Endothelial cell of umbilical vein (primary cell): ENCODE data around the gene TP53AIP1. TPM values are rescaled to one million over a fixed set of nuclear protein-coding genes. Genes with fewer than 3 reads are reported as not detected.

Experiments
- BruUV-seq: library from RNA; stranded (reverse); fragments of 400-500 nt; replicated peaks from 2 replicates; lab custom pipeline; 2021; lab: Mats Ljungman, UMichigan
- CTCF ChIA-PET: fragments of 300-600, 350-600 bp; sonication (Branson Sonifier 250); formaldehyde crosslinking; loops from one replicate; lab custom pipeline; 2021; ENCODE audit warnings: antibody characterized with exemption, inconsistent platforms; lab: Charles Lee
- POLR2A ChIA-PET: fragments of 300-600, 350-600 bp; sonication (Branson Sonifier 250); formaldehyde crosslinking; loops from one replicate; lab custom pipeline; 2021; ENCODE audit warnings: antibody characterized with exemption, inconsistent platforms; lab: Charles Lee
- DNase-seq: peaks from one replicate; pipeline ENCODE4 v3.0.0-alpha.2; 2011; ENCODE audit warnings: low read depth, low spot score
- FAIRE-seq: peaks from 2 replicates; lab custom pipeline; 2011; peaks lifted over from hg19 to GRCh38; lab: Jason Lieb, UNC
- H2AFZ ChIP-seq: 2 replicates; pipeline ENCODE4 v1.6.0; 2012; ENCODE audit warnings: low read depth, low read length, control low read depth, inconsistent platforms
- H3K27ac ChIP-seq: 2 replicates; pipeline ENCODE4 v1.5.1; 2011; ENCODE audit warnings: low read depth, mild to moderate bottlenecking, control low read depth, low read length, moderate library complexity; ENCODE audit not compliant: insufficient read depth
- H3K27me3 ChIP-seq, 2 experiments: 2 replicates each; pipeline versions ENCODE4 v1.6.0 to v1.6.1; 2011; ENCODE audit warnings: low read length in 2 of 2, mixed read lengths in 1 of 2; ENCODE audit not compliant: control insufficient read depth in 2 of 2, insufficient read depth in 2 of 2
- H3K36me3 ChIP-seq, 2 experiments: 2 replicates in 1 of 2; 3 replicates in 1 of 2; pipeline ENCODE4 v1.5.1; 2011; ENCODE audit warnings: low read length in 2 of 2, mild to moderate bottlenecking in 1 of 2, moderate library complexity in 1 of 2; ENCODE audit not compliant: control insufficient read depth in 2 of 2, insufficient read depth in 2 of 2; ENCODE audit errors: extremely low read depth in 1 of 2
- H3K4me1 ChIP-seq: 3 replicates; pipeline ENCODE4 v1.5.1; 2011; ENCODE audit warnings: mild to moderate bottlenecking, low read length; ENCODE audit not compliant: control insufficient read depth, insufficient read depth; ENCODE audit errors: extremely low read depth
- H3K4me2 ChIP-seq: 2 replicates; pipeline ENCODE4 v1.6.1; 2011; ENCODE audit warnings: low read length, control low read depth, mixed read lengths; ENCODE audit not compliant: insufficient read depth
- H3K4me3 ChIP-seq, 3 experiments: fragments of 200-600 bp in 1 of 3; sonication (generic), shearing (Covaris generic) in 1 of 3; replicated peaks in 1 of 3; 2 replicates each; pipeline ENCODE4 v1.5.1; 2011 to 2016; ENCODE audit warnings: control low read depth in 3 of 3, low read length in 3 of 3, mild to moderate bottlenecking in 2 of 3, inconsistent platforms in 1 of 3, low read depth in 1 of 3, moderate library complexity in 1 of 3; ENCODE audit not compliant: insufficient read depth in 1 of 3
- H3K79me2 ChIP-seq: 2 replicates; pipeline ENCODE4 v1.6.0; 2012; ENCODE audit warnings: low read length, inconsistent platforms; ENCODE audit not compliant: control insufficient read depth, insufficient read depth
- H3K9ac ChIP-seq: replicated peaks from 2 replicates; pipeline ENCODE3; 2011; ENCODE audit warnings: low read length, control low read depth; ENCODE audit not compliant: insufficient read depth; ENCODE audit errors: extremely low read depth
- H3K9me1 ChIP-seq: replicated peaks from 3 replicates; pipeline ENCODE4 v1.6.0; 2011; ENCODE audit warnings: mild to moderate bottlenecking, low read length; ENCODE audit not compliant: control insufficient read depth, insufficient read depth; ENCODE audit errors: extremely low read depth
- H3K9me3 ChIP-seq: replicated peaks from 2 replicates; pipeline ENCODE4 v1.5.1; 2012; ENCODE audit warnings: low read length, inconsistent platforms; ENCODE audit not compliant: control insufficient read depth, insufficient read depth
- H4K20me1 ChIP-seq: replicated peaks from 2 replicates; pipeline ENCODE3; 2011; ENCODE audit warnings: mild to moderate bottlenecking, low read length; ENCODE audit not compliant: control insufficient read depth, insufficient read depth; ENCODE audit errors: extremely low read depth
- EZH2 ChIP-seq: IDR thresholded peaks from 2 replicates; pipeline ENCODE4 v1.6.1; 2012; ENCODE audit warnings: borderline replicate concordance, low read depth, mild to moderate bottlenecking, moderate library complexity, low read length, inconsistent platforms; ENCODE audit not compliant: severe bottlenecking
- FOS ChIP-seq: IDR thresholded peaks from 2 replicates; pipeline ENCODE4 v1.6.1; 2011; ENCODE audit warnings: mild to moderate bottlenecking, low read length, moderate library complexity, borderline replicate concordance; ENCODE audit not compliant: insufficient read depth
- GATA2 ChIP-seq: IDR thresholded peaks from 2 replicates; pipeline ENCODE4 v1.7.0; 2011; ENCODE audit warnings: low read depth, mild to moderate bottlenecking, moderate library complexity, mixed read lengths, low read length; ENCODE audit not compliant: insufficient read length, insufficient read depth
- JUN ChIP-seq: IDR thresholded peaks from 2 replicates; pipeline ENCODE4 v1.6.1; 2011; ENCODE audit warnings: borderline replicate concordance, low read depth; ENCODE audit not compliant: insufficient read length, insufficient read depth
- MYC ChIP-seq: IDR thresholded peaks from one replicate; pipeline ENCODE4 v1.6.1; 2011; ENCODE audit warnings: mild to moderate bottlenecking, low read depth, low read length
- POLR2A ChIP-seq: IDR thresholded peaks from 2 replicates; pipeline ENCODE4 v1.6.1; 2012; ENCODE audit warnings: low read depth, mild to moderate bottlenecking, control low read depth, low read length
- POLR2AphosphoS5 ChIP-seq: IDR thresholded peaks from 2 replicates; pipeline ENCODE4 v1.6.1; 2012; ENCODE audit warnings: low read depth, mild to moderate bottlenecking, control low read depth, low read length, moderate library complexity; ENCODE audit not compliant: insufficient read depth
- dilution Hi-C: fragments of 300-500 bp; cut with MboI; formaldehyde crosslinking; loops from one replicate; pipeline ENCODE4 v1.15.0; 2019; ENCODE audit warnings: low sequenced_read_pairs; ENCODE audit not compliant: extremely low pct_ligation_motif_present
- intact Hi-C: fragments of 100-400 bp; cut with micrococcal nuclease; formaldehyde crosslinking; loops from one replicate; pipeline ENCODE4 v1.10.0; 2022
- polyA plus RNA-seq, 4 experiments: library from polyadenylated mRNA; depleted of rRNA in 3 of 4; stranded (reverse) in 3 of 4; unstranded in 1 of 4; fragments of >200 nt; gene quantifications; 2 replicates each; pipeline versions ENCODE4 v1.2.1 to v1.2.3, GENCODE V29; 2011 to 2012; ENCODE audit warnings: missing spikeins in 1 of 4
- total RNA-seq: library from RNA; stranded (reverse); gene quantifications from 2 replicates; pipeline ENCODE4 v1.2.3, GENCODE V29; 2021
- TF ChIP-seq, protein P1 (sequence below), 2 donors: IDR thresholded peaks; 1 replicate in 1 of 2; 2 replicates in 1 of 2; pipeline ENCODE4 v1.5.1; 2011; ENCODE audit warnings: low read length in 2 of 2, mild to moderate bottlenecking in 2 of 2, moderate library complexity in 2 of 2, control low read depth in 1 of 2, inconsistent platforms in 1 of 2, low read depth in 1 of 2; ENCODE audit not compliant: insufficient read depth in 1 of 2; ENCODE audit errors: extremely low read depth in 1 of 2
- TF ChIP-seq, protein P2 (sequence below): IDR thresholded peaks from 2 replicates; pipeline ENCODE4 v1.6.1; 2011; ENCODE audit not compliant: insufficient read depth, insufficient read length

The TP53AIP1 gene
- total and polyA plus RNA-seq, 2 donors (not counting 3 experiments of a cell fraction or from before 2014, with no cell fraction given), result not detected

GRCh38 chr11:128914216-128915148, 28.2 kb downstream of the TP53AIP1 start:
- no peaks in the 10 kb centered on the region for H3K9me3 ChIP-seq
- no peak overlapping the region for H3K4me3 ChIP-seq
- ChIA-PET CTCF (interaction anchor here (0.8 to 1.7 kb wide), 4 partner anchors 8 to 42 kb away, joined by 3 to 5 read pairs (median 5); partner anchors contain the start of gene KCNJ5), POLR2A (no interaction called here)
- no peaks in the 10 kb centered on the region for H3K36me3 ChIP-seq
- intact Hi-C loops (no loop called here), dilution Hi-C loops (no loop called here)
- TF ChIP-seq JUN, result no peak
- TF ChIP-seq, protein P1, sequence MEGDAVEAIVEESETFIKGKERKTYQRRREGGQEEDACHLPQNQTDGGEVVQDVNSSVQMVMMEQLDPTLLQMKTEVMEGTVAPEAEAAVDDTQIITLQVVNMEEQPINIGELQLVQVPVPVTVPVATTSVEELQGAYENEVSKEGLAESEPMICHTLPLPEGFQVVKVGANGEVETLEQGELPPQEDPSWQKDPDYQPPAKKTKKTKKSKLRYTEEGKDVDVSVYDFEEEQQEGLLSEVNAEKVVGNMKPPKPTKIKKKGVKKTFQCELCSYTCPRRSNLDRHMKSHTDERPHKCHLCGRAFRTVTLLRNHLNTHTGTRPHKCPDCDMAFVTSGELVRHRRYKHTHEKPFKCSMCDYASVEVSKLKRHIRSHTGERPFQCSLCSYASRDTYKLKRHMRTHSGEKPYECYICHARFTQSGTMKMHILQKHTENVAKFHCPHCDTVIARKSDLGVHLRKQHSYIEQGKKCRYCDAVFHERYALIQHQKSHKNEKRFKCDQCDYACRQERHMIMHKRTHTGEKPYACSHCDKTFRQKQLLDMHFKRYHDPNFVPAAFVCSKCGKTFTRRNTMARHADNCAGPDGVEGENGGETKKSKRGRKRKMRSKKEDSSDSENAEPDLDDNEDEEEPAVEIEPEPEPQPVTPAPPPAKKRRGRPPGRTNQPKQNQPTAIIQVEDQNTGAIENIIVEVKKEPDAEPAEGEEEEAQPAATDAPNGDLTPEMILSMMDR (IDR thresholded peaks at IDR 0.05; ENCODE audit: extremely low read depth in 1 of 2, insufficient read depth in 1 of 2, low read depth in 1 of 2, low read length in 2 of 2), result no peak
- no peak for TF ChIP-seq GATA2
- no peak for TF ChIP-seq EZH2
- no peak for TF ChIP-seq FOS
- TF ChIP-seq, protein P2, sequence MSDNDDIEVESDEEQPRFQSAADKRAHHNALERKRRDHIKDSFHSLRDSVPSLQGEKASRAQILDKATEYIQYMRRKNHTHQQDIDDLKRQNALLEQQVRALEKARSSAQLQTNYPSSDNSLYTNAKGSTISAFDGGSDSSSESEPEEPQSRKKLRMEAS, result no peak
- no peak for TF ChIP-seq POLR2A
- no peak for TF ChIP-seq MYC
- TF ChIP-seq POLR2AphosphoS5, result no peak
- H3K27me3 ChIP-seq, result peaks cover 0 to 6% of the 10 kb centered on the region in 2 experiments
- DNase-seq (no peak), FAIRE-seq (no peak)
- H3K4me2 ChIP-seq, result no peak overlapping the region
- no peak overlapping the region for H3K9ac ChIP-seq
- H3K79me2 ChIP-seq, result no peaks in the 10 kb centered on the region
- H3K4me1 ChIP-seq, result no peaks in the 10 kb centered on the region
- no peaks in the 10 kb centered on the region for H3K9me1 ChIP-seq
- no peak overlapping the region for H2AFZ ChIP-seq
- BruUV-seq, result no TSS peak
- no peak overlapping the region for H3K27ac ChIP-seq
- no peaks in the 10 kb centered on the region for H4K20me1 ChIP-seq
